Endodermal cell (in vitro differentiated cells): Measurements from ENCODE around the gene SPDYE1. TPM values are rescaled to one million over a fixed set of nuclear protein-coding genes. Genes with fewer than 3 reads are reported as not detected.

Experiments
- DNase-seq: peaks from one replicate; pipeline ENCODE4 v3.0.0-alpha.2; 2017
- H3K27ac ChIP-seq: 2 replicates; pipeline ENCODE4 v1.5.1; 2013; ENCODE audit warnings: mild to moderate bottlenecking, low read depth, low read length, moderate library complexity
- H3K27me3 ChIP-seq: 2 replicates; pipeline ENCODE4 v1.6.1; 2013; ENCODE audit warnings: mild to moderate bottlenecking, low read length, moderate library complexity; ENCODE audit not compliant: insufficient read depth, control insufficient read depth, poor library complexity, severe bottlenecking
- H3K36me3 ChIP-seq: 2 replicates; pipeline ENCODE4 v1.7.0; 2013; ENCODE audit warnings: mild to moderate bottlenecking, low read length, moderate library complexity; ENCODE audit not compliant: control insufficient read depth, insufficient read depth
- H3K4me1 ChIP-seq: one replicate; pipeline ENCODE4 v1.7.0; 2013; ENCODE audit warnings: low read length; ENCODE audit not compliant: control insufficient read depth, insufficient read depth
- H3K4me3 ChIP-seq: 2 replicates; pipeline ENCODE4 v1.5.1; 2013; ENCODE audit warnings: mild to moderate bottlenecking, low read length, moderate library complexity
- H3K9ac ChIP-seq: 2 replicates; pipeline ENCODE4 v1.6.1; 2013; ENCODE audit warnings: mild to moderate bottlenecking, low read length, moderate library complexity; ENCODE audit not compliant: poor library complexity, severe bottlenecking; ENCODE audit errors: extremely low read depth
- H3K9me3 ChIP-seq: 2 replicates; pipeline ENCODE4 v1.6.1; 2013; ENCODE audit warnings: mild to moderate bottlenecking, low read length, moderate library complexity; ENCODE audit not compliant: control insufficient read depth
- H3K27ac Mint-ChIP-seq: 2 replicates; pipeline ENCODE4 v1.8.0; 2020; ENCODE audit warnings: mixed read lengths
- H3K27me3 Mint-ChIP-seq: 2 replicates; pipeline ENCODE4 v1.8.0; 2021; ENCODE audit warnings: mild to moderate bottlenecking, mixed read lengths; ENCODE audit not compliant: insufficient read depth
- H3K36me3 Mint-ChIP-seq: 2 replicates; pipeline ENCODE4 v1.8.0; 2020; ENCODE audit warnings: low read depth, mixed read lengths
- H3K4me1 Mint-ChIP-seq: 2 replicates; pipeline ENCODE4 v1.8.0; 2020; ENCODE audit warnings: mixed read lengths
- H3K4me3 Mint-ChIP-seq: 2 replicates; pipeline ENCODE4 v1.8.0; 2020; ENCODE audit warnings: mild to moderate bottlenecking, moderate library complexity, mixed read lengths
- H3K9me3 Mint-ChIP-seq: 2 replicates; pipeline ENCODE4 v1.8.0; 2020; ENCODE audit warnings: mild to moderate bottlenecking, mixed read lengths
- CTCF ChIP-seq: fragments of 200-600 bp; sonication (generic); conservative IDR thresholded peaks from 2 replicates; pipeline ENCODE4 v1.5.0; 2021; ENCODE audit warnings: antibody characterized with exemption, mild to moderate bottlenecking
- WGBS, 2 experiments: methylation state at CpG; one replicate each; pipeline versions ENCODE4 v1.1.5 to v1.1.7; 2013; ENCODE audit warnings: missing lambda C conversion rate in 2 of 2, mixed read lengths in 1 of 2; ENCODE audit not compliant: insufficient coverage in 1 of 2, insufficient read length in 1 of 2; 5-methylcytosine and 5-hydroxymethylcytosine counted together
- total RNA-seq, 2 donors: library from RNA; stranded (reverse); fragmentation: NEBNext Ultra II Directional in 1 of 2; extraction: Animal tissue kit (Norgen Biotek cat#: 25700) in 1 of 2; gene quantifications; 2 replicates in 1 of 2; 3 replicates in 1 of 2; pipeline ENCODE4 v1.2.1, GENCODE V29; 2021

Gene SPDYE1
- total RNA-seq, 2 donors from 2014 or later = 0.15 TPM; not detected in 1

GRCh38 chr7:44056681-44057080, 59.0 kb downstream of the SPDYE1 start:
- Mint-ChIP-seq H3K36me3 (peaks cover 67% of the 10 kb centered on the region), H3K9me3 (no peaks in the 10 kb centered on the region), H3K27ac (no peak overlapping the region), H3K4me3 (no peak overlapping the region), H3K27me3 (no peaks in the 10 kb centered on the region), H3K4me1 (no peaks in the 10 kb centered on the region)
- 91% methylated on average over 7 of the region's 7 CpGs; no CpG with 5 or more reads in 1 of the 2 experiments for WGBS, 2 experiments
- no peak overlapping the region for H3K27ac ChIP-seq
- no peaks in the 10 kb centered on the region for H3K27me3 ChIP-seq
- no peaks in the 10 kb centered on the region for H3K4me1 ChIP-seq
- no peak overlapping the region for H3K4me3 ChIP-seq
- no peak for DNase-seq
- H3K9me3 ChIP-seq = no peaks in the 10 kb centered on the region
- H3K36me3 ChIP-seq = peaks cover 82% of the 10 kb centered on the region
- H3K9ac ChIP-seq = no peak overlapping the region
- TF ChIP-seq CTCF = no peak

GRCh38 chr7:44057181-44057848, 59.6 kb downstream of the SPDYE1 start:
- 91 to 93% methylated on average over 7 to 11 of the region's 11 CpGs for WGBS, 2 experiments
- no peak for DNase-seq
- H3K36me3 Mint-ChIP-seq = peaks cover 63% of the 10 kb centered on the region

GRCh38 chr7:44057849-44058758, 60.4 kb downstream of the SPDYE1 start:
- Histone ChIP-seq H3K27me3 (no peaks in the 10 kb centered on the region), H3K36me3 (peaks cover 72% of the 10 kb centered on the region), H3K27ac (no peak overlapping the region), H3K4me1 (no peaks in the 10 kb centered on the region), H3K4me3 (no peak overlapping the region), H3K9ac (no peak overlapping the region), H3K9me3 (no peaks in the 10 kb centered on the region)
- no peak overlapping the region for H3K27ac Mint-ChIP-seq
- 95 to 97% methylated on average over 13 to 30 of the region's 30 CpGs for WGBS, 2 experiments
- no peak for TF ChIP-seq CTCF
- no peak overlapping the region for H3K4me3 Mint-ChIP-seq
- H3K4me1 Mint-ChIP-seq = no peaks in the 10 kb centered on the region
- no peaks in the 10 kb centered on the region for H3K27me3 Mint-ChIP-seq
- peaks cover 57% of the 10 kb centered on the region for H3K36me3 Mint-ChIP-seq
- H3K9me3 Mint-ChIP-seq = no peaks in the 10 kb centered on the region
- DNase-seq = no peak

More at GRCh38 chr7:44057181-44057848, 59.6 kb downstream of the SPDYE1 start:
- Mint-ChIP-seq H3K27ac (no peak overlapping the region), H3K4me1 (no peaks in the 10 kb centered on the region), H3K4me3 (no peak overlapping the region), H3K9me3 (no peaks in the 10 kb centered on the region), H3K27me3 (no peaks in the 10 kb centered on the region)
- H3K36me3 ChIP-seq = peaks cover 78% of the 10 kb centered on the region
- TF ChIP-seq CTCF = no peak
- no peaks in the 10 kb centered on the region for H3K27me3 ChIP-seq
- no peaks in the 10 kb centered on the region for H3K9me3 ChIP-seq
- H3K4me1 ChIP-seq = no peaks in the 10 kb centered on the region
- no peak overlapping the region for H3K27ac ChIP-seq
- no peak overlapping the region for H3K9ac ChIP-seq
- no peak overlapping the region for H3K4me3 ChIP-seq
